NCI-H2081 treated with DMSO at 0.1 percent for 48 hours (cell line): Measurements from ENCODE around the gene JUNB.

ENCODE experiments used
- DNase-seq: peaks from one replicate; lab custom pipeline; 2025; lab: John Stamatoyannopoulos, UW

Gene JUNB

DNA sequence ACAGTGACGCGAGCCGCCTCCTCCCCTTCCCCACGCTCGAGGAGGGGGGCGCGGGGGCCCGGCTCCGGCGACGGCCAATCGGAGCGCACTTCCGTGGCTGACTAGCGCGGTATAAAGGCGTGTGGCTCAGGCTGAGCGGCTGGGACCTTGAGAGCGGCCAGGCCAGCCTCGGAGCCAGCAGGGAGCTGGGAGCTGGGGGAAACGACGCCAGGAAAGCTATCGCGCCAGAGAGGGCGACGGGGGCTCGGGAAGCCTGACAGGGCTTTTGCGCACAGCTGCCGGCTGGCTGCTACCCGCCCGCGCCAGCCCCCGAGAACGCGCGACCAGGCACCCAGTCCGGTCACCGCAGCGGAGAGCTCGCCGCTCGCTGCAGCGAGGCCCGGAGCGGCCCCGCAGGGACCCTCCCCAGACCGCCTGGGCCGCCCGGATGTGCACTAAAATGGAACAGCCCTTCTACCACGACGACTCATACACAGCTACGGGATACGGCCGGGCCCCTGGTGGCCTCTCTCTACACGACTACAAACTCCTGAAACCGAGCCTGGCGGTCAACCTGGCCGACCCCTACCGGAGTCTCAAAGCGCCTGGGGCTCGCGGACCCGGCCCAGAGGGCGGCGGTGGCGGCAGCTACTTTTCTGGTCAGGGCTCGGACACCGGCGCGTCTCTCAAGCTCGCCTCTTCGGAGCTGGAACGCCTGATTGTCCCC is at the start of gene JUNB:
Gene JUNB, plus strand, starts transcription at position 142 of the 706 bp plus-strand sequence. Its CDS starts 286 bp downstream, at position 428.
- DNase-seq: peak; percentile 59

DNA sequence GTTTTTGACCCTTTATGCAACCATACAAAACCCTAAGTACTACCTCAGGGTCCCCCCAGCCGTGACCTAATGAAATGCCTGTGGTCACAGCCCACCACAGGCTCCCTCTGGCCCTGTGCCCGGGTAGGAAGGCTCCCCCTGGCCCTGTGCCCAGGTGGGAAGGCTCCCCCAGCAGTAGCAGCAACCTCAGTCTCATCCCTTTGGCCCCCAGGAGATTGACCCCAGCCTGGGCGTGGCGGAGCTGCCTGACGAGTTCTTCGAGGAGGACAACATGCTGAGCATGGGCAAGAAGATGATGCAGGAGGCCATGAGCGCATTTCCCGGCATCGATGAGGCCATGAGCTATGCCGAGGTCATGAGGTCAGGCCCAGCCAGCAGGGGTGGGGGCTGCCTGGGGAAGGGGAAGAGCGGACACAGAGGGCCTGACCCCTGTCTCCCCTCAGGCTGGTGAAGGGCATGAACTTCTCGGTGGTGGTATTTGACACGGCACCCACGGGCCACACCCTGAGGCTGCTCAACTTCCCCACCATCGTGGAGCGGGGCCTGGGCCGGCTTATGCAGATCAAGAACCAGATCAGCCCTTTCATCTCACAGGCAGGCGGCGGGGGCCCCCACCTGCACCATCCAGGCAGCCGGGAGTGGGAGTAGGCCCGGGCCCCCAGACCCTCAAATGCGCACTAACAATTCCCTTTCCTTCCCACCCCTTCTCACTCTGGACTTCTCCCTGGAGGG is 46.0 kb upstream of the JUNB start:
- no peak for DNase-seq

DNA sequence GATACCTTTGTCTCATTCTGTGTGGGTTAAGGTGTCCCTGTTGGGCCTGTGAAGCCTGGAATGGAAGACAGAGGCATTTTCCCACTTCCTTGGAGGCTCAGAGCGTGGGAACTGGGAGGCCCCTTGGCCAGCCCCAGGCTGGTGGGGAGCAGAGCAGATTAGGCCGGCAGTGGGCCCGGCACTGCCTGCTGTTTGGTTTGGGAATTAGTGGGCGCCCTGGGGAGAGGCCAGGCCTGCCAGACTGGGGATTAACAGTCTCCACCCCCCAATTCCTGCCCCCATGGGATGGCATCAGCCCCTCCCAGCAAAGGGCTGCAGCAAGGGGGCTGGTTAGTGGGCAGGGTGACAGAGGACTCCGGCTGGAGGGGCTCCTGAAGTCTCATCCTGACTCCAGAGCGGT is 42.8 kb upstream of the JUNB start:
- DNase-seq: no peak

DNA sequence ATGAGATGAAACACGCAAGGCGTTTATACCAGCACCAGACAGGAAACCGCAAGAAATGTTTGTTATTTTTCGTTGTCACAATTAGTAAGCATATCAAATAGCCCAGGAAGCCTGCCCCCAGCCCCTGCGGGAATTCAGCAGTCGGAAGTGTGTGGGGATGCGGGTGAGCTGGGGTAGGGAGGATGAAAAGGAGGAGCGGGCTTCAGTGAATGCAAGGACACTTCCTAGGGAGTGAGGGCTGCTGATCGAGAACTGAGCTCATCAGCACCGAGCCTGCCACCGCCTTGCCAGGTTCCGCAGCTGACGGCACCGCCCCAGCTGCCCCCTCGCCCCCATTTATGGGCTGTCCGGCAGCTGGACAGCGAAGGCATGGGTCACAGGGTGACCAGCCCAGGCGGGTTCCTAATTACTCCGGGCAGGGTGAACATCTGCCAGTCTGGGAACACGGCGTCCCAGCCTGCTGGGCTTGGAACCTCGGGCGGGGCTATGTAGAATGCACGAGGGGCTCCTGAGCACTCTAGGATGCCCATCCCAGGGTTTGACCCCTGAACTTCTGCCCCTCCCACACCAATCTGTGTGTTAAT is 41.3 kb upstream of the JUNB start:
- DNase-seq: no peak

DNA sequence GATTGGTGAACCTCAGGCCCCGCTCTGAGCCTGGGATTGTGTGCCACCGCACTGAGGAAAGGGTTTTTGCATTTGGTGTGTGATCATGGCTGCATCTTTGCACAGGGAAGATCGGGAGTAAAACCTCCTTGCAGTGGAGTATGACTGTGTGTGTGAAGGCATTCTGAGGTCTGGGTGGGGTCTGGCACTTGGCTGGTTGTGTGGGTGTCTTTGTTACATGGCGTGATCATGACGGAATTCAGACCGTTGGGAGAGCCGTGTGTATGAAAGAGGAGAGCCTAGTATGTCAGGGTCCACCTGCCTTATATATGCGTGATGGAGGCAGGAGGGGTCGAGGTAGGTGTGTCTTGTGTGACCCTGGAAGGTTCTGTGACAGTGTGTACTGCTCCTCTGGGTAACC is 40.4 kb upstream of the JUNB start:
- no peak for DNase-seq

DNA sequence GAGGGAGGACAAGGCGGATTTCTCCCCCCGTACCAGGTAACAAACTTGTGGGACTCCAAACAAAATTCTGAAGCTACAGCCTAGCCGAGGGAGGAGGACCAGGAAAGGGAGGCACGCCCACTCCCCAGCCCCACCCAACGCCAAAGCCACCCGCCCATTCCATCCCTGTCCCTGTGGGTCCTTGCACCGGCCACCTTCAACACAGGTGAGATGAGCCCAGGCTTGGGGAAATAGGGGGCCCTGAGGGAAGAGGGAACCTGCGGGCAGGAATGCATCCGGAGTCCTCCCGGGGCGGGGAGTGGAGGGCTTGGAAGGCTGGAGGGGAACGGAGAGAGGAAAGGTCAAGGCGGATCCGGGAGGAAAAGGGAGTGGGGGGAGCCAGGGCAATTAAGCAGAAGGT is 39.7 kb upstream of the JUNB start, which contains the start of gene BEST2:
Gene BEST2, plus strand, starts transcription at position 157 of the 400 bp plus-strand sequence. CDS start 802 bp downstream, outside the sequence.
- no peak for DNase-seq

DNA sequence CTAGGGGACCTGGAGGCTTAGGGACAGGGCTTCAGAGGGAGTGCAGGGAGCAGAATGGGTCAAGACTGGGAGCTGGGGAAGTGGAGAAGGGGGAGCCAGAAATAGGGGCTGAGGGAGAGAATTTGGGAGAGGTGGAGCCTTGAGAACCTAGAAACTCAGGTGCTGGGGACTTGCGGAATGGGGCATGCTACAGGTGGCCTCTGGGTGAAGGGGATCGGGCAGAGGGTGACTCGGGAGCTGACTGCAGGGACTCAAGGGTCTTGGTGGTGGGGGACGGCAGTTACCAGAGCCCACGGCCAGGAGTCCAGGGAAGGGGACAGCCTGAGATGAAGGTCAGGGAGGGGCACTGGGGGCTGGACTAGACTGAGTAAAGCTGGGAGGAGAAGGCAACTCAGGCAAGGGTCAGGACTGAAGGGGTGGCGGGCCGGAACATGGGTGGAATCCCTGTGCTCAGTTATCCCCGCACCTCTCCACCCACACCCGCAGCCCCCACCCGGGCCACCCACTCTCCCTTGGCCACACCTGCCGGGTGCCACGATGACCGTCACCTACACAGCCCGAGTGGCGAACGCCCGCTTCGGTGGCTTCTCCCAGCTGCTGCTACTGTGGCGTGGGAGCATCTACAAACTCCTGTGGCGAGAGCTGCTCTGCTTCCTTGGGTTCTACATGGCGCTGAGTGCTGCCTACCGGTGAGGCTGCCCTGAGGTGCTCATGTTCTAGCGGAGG is 39.1 kb upstream of the JUNB start:
- DNase-seq: no peak

DNA sequence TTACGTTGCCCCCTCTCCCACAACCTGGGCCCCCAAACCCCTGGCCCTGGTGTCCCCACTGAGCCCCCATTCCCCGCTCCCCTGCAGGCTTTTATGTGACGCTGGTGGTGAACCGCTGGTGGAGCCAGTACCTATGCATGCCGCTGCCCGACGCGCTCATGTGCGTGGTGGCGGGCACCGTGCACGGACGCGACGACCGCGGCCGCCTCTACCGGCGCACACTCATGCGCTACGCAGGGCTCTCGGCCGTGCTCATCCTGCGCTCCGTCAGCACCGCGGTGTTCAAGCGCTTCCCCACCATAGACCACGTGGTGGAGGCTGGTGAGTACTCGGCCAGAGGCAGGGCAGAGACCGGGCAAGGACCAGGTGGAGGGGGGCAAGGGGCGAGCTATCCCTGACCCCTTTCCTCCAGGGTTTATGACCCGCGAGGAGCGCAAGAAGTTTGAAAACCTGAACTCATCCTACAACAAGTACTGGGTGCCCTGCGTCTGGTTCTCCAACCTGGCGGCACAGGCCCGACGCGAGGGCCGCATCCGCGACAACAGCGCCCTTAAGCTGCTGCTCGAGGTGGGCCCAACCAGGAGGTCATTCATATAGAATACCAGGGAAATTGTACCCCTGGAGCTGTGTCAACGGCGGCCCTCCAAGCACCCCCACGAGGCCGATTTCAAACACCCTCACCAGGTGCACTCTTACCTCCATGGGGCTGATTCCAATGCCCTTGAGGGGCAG is 36.7 kb upstream of the JUNB start:
- DNase-seq: no peak

DNA sequence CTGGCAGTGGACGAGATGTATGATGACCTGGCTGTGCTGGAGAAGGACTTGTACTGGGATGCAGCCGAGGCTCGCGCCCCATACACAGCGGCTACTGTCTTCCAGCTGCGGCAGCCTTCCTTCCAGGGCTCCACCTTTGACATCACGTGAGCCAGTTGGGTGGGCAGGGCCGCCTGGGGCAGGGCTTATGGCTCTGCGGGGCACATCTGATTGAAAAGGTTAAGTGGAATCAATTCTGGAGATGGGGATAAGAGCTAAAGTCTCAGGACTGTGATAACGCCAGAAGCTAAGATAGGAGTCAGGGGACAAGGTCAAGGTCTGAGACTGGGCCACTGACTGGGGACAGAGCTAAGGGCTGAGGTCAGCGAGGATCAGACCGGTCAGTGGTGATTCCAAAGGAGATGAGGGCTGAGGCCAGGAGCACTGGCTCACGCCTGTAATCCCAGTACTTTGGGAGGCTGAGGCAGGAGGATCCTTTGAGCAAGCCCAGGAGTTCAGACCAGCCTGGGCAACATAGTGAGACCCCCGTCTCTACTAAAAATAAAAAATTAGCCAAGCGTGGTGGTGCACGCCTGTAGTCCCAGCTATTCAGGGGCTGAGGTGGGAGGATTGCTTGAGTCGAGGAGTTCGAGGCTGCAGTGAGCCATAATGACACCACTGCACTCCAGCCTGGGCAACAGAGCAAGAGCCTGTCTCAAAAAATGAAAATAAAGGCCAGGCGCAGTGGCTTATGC is 35.0 kb upstream of the JUNB start:
- no peak for DNase-seq

DNA sequence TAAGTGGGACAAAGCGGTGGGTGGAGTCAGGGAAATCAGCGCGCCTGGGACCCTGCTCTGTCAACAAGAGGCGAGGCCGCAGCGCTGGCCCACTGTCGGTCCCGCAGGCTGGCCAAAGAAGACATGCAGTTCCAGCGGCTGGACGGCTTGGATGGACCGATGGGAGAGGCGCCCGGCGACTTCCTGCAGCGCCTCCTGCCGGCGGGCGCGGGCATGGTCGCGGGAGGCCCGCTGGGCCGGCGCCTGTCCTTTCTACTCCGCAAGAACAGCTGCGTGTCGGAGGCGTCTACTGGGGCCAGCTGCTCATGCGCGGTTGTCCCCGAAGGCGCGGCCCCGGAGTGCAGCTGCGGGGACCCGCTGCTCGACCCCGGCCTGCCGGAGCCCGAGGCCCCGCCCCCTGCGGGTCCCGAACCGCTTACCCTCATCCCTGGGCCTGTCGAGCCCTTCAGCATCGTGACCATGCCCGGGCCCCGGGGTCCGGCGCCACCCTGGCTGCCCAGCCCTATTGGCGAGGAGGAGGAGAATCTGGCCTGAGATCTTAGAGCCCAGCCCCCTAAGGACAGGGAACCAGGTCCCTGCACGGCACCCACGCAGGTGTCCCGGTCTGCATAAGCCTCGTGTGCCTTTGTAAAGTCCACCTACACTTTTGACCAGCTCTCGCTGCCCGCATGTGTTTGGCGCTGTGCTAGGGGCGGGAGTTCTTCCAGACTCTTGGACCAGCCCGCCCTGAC is 33.6 kb upstream of the JUNB start:
- no peak for DNase-seq

DNA sequence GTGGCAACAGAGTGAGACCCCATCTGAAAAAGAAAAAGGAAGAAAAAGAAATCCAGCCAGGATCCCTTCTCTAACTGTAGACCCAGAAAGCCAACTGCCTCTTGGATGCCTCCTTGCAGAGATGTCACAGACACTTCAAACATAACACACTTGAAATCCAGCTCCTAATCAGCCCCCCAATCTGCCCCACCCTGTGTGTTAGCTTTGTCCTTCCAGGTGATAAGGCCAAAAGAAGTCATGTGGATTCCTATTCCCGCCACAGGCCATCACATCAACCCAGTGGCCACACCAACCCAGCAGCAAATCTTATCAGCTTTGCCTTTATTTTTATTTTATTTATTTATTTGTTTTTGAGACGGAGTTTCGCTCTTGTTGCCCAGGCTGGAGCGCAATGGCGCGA is 31.6 kb upstream of the JUNB start:
- no peak for DNase-seq

DNA sequence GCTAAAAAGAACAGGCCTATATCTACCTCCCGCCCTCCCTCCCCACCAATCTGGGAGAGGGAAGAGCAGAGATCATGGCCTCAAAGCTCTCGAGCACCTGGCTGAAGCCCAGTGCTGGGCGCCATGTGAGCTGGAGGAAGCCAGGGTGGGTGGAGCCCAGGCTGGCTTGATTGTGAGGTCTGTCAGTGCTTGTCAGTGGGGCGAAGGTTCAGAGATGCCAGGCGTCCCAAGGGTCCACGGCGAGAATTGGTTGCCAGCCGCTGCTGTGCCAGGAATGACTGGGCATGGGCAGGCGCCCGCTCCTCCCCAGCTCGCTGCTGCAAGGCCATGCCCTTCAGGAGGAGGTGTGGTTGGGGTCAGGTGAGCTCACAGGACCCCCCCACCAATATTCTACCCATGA is 28.2 kb upstream of the JUNB start:
- no peak for DNase-seq

DNA sequence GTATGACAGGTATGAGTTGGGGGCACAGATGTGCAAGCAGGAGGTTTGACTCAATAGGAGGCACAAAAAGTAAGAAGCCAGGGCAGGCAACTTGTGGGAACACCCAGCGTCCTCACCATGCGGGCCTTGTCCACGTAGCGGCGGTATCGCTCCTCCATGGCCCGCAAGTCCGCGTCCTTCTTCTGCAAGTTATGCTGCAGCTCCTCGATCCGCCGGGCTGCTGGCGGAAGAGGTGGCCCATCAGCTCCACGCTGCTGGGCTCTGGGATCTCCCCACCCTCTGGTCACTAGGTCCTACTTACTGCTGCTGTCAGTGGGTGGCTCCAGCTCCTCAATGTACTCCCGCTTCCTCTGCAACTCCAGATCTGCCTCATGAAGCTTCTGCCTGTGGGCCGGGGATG is 26.6 kb upstream of the JUNB start:
- no peak for DNase-seq

DNA sequence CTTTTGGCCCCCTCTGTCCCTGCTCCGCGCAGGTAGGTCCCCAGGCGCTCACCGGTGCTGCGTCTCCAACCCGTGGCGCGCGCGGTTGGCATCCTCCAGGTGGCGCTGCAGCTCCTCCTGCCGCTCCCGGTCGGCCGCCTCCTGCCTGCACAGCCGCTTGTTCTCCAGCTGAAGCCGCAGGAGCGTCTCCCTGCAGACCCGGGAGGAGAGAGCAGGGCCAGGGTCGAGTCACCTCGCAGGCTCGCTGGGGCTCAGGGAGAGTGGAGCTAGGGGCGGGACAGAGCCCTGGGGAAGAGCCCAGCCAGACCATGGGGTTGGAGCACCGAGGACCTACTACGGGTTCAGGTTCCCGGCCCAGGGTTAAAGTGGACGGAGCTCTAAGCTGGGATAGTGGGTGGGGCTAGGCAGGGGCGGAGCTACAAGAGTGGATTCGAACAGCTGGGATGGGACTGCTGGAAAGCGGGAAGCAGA is 25.2 kb upstream of the JUNB start:
- DNase-seq: no peak

DNA sequence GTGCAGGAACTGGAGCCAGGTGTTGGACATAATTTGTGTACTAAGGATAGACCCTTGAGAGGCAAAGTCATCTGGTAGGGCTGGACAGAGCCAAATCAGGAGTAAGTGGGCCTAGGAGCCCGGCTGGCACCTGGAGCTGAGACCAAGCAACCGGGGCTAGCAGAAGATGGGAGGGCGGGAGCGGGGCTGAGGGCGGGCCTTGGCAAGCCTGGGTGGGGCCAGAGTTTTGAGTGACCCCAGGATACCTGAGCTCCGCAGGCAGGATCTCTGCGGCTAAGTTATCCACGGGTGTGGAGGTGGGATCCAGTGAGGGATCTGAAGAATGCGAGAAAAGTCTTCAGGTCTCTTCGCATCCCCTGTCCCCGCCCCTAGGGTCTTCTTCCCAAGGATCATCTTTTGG is 24.1 kb upstream of the JUNB start:
- DNase-seq: no peak

DNA sequence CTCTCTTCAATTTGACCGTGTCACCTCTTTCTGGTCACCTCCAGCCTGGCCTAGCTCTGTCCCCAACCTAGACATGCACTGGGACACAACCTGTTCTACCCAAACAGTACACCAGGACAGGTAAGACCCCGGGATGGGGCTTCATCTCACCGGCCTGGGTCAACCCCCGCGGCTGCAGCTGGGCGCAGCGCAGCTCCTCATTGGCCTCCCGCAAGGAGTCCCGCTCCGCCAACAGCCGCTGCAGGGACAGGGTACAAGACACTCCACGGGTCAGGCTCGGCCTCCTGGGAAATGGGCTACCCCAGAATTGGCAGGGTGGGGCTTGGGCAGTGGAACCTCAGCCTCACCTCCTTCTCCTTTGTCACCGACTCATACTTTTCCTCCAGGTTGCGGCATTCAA is 23.6 kb upstream of the JUNB start:
- no peak for DNase-seq

DNA sequence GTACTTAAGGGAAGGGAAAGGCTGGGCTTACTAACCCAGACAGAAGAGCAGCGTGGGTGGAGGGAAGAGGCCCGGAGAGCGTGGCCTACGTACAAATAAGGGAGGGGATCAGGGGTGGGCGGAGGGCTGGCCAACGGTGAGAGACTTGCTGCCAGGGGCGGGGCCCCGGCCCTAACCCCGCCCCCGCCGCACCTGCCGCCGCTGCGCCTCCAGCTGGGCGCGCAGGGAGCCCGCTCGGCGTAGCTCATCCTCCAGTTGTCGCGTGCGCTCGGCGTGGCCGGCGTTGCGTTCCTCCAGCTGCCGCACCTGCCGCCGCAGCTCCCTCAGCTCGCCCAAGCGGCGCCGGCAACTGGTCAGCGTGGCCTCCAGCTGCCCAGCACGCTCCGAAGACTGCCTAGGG is 21.6 kb upstream of the JUNB start:
- DNase-seq: no peak

DNA sequence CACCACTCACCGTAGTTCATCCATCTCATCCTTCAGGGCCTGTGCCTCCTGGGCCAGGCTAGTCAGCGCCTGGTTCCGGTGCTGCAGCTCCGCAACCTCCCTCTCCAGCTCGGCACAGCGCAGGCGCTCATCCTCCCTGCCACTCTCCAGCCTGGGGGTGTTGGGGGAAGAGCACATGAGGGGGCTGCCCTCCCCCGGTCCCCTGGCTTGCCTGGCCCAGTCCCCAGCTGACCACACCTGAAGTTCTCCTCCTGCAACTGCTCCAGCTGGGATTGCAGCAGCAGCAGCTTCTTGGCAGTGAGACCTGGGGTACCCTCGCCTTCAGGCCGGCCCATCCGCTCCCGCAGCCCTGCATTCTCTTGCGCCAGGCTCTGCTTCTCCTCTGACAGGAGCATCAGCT is 20.4 kb upstream of the JUNB start:
- DNase-seq: no peak

DNA sequence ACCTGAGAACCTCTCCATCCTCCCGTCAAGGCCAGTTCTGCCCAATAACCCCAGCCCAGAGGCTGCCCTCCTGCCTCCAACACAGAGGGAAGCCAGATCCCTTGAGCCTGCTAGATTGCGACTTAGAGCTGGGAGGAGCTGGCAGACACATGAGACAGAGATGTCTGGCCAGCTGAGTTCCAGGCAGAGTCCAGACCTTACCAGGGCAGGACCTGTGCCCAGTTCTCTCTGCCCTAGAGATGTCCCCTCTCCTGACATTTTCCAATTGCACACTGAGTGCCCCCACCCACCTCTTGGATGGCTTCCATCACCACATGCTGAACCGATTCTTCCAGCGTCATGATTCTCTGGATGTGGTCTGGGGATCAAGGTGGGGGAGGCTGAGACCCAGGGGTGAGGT is 19.0 kb upstream of the JUNB start:
- no peak for DNase-seq

DNA sequence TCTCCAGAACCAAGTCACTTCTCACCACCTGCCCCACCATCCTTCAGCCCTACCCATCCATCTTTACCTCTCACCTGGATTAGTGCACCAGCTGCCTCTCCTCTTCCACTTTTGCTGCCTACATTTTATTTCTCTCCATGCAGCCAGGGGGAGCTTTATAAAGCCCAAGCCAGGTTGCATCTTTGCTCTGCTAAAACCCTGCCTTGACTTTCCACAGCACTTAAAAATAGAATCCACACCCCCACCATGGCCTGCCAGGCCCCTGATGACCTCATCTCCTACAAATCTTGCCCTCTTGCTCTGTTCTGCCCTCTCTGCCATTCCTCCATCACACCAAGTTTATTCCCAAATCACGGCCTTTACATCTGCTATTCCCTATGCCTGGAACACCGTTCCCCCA is 17.7 kb upstream of the JUNB start:
- no peak for DNase-seq
